ENCODE data around the gene GABRR3.

The GABRR3 gene

DNA sequence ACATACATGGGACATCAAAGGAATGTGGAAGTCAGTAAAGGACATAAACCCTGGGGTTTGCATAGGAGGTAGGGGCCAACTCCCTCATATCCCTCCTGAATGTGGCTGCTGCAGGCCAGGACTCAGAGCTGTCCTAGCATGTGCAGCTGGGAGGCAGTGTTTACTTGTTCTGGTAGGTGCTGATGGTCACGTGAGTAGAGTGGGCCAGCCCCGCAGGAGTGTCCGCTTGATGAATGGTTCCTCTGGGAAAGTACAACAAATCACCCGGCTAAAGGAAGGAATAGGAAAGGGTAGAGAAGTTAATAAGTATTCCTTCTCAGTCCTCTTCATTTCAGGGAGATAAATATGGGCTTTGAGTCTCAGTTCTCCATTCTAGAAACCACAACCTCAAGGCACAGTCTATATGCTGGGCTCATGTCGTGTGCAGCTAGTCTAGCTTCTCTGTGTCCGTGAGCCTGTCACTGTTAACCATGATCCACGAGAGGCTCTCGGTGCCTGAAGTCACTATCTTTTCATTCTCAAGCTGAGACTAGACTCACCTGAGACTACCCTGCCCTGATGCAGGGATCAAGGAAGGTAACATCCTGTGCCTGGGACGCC lies 80.8 kb downstream of the GABRR3 start:
- no peak for DNase-seq

DNA sequence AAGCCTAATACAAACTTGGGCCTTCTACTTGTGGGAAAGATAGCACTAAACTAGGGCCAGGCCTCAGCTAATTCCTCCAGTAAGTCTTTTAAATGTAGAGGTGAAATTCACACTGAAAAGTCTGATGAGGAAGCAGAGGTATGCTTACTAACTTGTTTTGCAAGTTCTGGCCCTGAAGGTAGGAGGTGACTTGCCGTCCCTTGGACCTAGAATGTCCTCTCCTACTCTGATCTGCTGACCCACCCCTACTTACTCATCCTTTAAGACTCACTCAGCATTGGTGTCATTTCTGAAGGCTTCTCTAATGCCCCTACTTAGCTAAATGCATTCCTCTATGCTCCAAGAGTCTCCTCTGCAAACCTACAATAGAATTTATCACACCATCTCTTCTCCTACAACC lies 82.2 kb downstream of the GABRR3 start:
- DNase-seq, result no peak

DNA sequence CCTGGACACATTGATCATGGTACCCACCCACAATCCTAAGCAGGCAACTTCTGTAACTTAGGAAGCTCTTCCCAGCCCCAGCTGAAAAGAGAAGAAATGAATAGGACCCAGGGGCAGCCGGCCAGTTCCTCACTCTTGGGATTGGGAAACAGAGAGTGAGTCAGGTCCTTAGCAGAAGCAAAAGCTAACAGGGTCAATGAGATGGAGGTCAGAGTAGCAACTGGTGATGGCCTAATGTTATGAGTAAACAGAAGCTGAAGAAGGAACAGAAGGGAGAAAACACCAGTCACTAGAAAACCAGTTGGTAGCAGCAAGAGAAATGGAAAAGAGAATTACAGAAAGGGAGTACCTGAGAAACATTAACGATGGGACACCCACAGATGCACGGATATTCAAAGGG lies 82.8 kb downstream of the GABRR3 start:
- DNase-seq, result no peak

DNA sequence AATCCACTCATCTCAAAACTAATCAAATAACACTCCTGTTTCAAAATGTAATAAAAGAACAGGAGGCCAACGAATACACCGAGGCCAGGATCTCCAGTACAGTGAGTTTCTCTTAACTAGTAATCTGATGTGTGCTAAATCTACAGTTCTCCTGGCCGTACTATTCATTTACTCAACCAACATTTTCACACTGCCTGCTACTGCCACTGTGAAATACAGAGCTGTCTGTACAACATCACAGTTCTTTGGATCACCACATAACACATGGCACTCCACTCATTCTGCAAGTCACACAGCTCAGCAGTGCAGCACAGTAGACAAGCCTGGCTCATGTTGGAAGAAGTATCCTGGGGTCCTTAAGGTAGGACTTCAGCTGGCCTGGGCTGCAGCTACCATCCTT lies 84.8 kb downstream of the GABRR3 start:
- DNase-seq, result no peak

DNA sequence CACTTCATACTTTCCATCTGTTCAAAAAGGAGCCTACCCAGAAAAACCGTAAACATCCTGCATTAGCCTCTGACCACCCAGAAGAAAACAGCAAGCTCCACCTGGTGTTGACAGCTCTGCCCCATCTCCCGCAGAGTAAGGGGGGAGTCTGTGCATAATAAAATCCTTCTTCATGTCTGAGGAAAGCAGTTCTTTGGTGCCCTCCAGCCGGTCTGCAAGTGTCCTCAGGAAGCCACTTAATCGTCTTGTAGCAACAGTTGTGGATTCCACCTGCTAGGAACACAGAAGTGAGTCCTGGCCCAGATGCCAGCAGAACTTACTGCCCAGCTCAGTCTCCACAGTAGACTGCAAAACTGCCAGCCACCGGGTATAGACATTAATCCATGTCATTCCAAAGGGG lies 85.4 kb downstream of the GABRR3 start:
- DNase-seq, result no peak

DNA sequence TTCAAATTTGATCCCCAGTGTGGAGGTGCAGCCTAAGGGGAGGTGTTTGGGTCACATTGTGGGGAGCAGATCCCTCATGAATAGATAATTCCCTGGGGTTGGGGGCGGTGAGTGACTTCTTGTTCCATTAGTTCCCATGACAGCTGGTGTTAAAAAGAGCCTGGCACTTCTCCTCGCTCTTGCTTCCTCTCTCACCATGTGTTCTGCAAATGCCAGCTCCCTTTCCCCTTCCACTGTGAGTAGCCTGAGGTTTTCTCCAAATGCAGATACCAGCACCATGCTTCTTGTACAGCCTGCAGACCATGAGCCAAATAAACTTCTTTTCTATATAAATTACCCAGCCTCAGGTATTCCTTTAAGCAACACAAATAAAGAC lies 86.0 kb downstream of the GABRR3 start:
- DNase-seq, result no peak

DNA sequence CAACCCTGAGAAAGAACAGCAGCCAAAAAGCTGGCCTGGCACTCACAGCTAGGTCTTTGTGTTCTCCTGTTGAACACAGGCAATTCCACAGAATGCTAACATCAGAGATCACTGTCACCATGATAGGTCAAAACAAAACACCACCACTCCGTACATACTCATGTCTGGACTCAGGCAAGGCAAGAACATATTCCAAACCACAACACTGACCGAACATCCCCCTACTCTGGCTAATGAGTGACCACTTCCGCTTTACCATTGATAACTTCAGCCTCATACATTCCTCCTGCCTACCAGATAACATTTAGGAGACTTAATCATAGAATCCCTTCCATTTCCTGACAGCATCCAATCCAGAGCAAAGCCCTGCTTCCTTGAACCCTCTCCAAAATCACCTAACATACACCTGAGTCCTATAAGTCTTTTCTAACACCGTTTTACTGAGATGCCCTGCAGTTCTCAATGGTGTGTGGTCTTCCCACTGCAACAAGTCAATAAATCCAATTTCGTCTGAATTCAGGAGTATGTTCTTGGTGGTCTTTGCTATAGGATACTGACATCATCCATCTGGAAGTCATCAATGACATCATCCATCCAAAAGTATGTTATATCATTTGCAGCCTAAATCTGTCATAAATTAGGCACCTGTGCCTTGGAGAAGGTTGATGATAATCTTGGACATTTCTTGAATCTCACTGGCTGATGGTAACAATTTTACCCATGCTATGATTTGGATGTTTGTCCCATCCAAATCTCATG lies 86.6 kb downstream of the GABRR3 start:
- no peak for DNase-seq

DNA sequence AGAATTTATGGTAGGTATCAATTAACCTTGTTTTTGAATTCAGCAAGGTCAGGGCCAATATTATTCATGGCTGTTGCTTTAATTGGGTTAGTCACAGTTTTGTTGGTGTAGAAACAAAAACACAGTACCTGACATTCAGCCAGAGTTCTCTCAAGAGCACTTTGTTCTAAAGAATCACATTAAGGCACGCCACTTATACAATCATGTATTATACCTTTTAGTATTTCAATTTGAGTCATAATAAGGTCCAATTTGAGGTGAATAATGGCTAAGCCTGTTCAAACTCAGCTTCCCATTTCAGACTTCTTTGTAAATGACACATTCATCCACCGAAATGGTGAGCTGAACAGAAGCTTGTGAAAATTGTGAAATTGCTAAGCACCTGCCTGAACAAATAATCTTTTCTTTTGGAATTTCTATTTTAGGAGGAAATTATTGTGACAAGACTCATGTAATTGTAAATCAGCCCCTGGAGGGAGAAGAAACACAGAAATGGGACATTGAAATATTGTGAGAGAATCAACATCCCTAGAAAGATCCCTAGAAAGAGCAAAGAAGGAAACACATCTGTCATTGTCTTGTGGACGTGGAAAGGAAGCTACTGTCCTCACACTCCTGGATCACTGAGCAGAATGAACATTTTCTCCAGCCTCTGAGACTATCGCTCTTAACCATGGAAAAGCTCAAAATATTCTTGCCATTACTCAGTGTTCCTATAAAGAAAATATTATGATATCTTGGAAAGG lies 92.1 kb downstream of the GABRR3 start:
- no peak for DNase-seq

DNA sequence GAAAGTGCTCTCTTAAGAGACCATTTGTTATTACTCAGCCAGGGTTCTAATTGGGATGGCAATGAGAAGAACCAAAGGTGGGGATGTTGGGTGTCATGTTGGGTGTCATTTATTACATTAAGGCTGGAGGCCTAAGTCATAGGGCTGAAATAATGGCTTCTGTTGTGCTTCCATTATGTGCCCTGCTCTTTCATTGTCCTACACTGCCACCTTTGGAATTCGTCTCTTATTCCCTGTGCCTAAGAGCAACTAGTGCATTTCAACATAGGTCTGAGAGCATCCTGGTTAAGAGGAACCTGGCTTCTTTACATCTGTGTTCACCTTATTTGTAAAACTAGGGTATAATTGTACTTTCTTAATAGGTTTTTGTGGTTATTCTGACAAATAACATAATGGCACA lies 95.1 kb downstream of the GABRR3 start:
- peak; percentile 38 for DNase-seq

DNA sequence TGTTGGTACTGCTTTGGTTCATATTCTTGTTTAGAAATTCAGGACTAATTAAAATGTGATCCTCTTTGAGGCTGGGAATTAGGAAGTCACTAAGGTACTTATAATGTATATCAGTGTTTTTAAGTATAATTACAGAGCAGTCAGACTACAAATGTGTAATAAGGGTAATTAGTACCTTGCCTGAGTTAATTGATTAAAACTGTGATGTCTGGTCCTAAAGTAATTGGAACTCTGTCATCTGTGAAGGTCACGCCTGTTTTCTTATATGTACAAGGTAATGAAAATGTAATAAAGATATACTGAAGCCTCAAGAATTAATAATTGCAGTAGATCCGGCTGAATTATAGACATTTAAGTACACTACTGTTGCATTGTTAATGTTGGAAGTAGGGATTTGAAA lies 95.7 kb downstream of the GABRR3 start:
- no peak for DNase-seq

DNA sequence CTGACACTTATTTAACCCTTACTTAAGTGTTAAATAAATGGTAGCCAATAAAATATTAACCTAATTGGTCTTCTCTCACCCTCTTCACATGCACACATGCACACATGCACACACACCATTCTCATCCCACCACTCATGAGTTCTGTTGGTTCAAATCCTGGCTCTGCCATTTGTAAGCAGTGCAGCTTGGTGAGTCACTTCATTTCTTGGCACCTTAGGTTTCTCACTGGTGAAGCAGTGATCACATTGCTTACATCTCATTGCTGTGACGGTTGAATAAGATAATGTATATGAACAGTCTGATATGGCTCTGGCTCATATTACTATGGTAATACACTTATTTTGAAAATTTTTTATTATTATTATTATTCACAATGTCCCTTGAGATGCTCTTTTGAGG lies 96.7 kb downstream of the GABRR3 start:
- no peak for DNase-seq

DNA sequence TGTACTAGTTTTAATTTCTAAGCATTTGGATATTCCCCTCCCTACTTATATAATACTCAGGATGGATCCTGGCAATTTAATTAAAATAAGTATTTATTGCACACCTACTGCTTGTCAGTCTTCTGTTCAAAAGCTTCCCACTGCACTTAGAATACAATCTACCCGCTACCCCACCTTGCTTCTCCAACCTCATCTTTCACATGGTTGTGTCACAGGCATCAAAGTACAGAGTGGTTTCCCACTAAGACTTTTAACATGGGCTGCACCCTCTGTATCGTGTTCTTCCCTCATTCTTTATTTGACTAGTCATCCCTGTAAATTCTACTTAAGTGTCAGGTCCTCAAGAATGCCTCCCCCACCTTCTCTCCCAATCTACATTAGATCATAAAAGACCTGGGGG lies 97.9 kb downstream of the GABRR3 start:
- no peak for DNase-seq

DNA sequence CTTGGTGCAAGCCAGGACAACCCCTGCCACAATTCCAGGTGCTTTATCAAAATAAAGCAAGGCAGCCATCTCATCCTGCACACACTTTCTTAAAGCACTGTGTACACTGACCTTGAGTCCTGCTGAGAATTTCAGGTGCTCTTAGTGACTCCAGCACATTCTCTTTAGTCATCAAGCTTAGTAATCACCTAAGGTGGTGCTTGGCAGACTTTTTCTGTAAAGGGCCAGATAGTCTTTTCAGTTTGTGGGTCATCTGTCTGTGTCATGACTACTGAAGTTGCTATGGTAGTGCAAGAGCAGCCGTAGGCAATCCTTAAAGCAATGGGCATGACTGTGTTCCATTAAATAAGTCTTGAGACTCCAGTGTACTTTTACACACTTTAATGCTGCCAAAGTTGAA lies 99.3 kb downstream of the GABRR3 start:
- no peak for DNase-seq

Measured in CD4-positive, alpha-beta T cell treated with Interleukin-21 for 1 hour (primary cell).